Pancreas (tissue), 10 donors: ENCODE results near the gene GKAP1. TPM values are rescaled to one million over a fixed set of nuclear protein-coding genes. Genes with fewer than 3 reads are reported as not detected.
"Not testable (repeated sequence)": the region's sequence is repeated elsewhere in the genome, so short reads cannot be mapped to it uniquely, and the experiment has no call there.

ENCODE experiments used
- ATAC-seq, 4 donors: fragments of 200-7000 bp; cut with Tn5 transposase; one replicate each; pipeline versions ENCODE4 v1.8.0 to v1.9.1; 2020; ENCODE audit warnings: mild to moderate bottlenecking in 4 of 4, moderate library complexity in 4 of 4
- DNase-seq, 6 donors: peaks; one replicate each; pipeline ENCODE4 v3.0.0-alpha.2; 2020
- FAIRE-seq: peaks from 2 replicates; lab custom pipeline; 2012; peaks lifted over from hg19 to GRCh38; lab: Jason Lieb, UNC
- H3K27ac ChIP-seq, 4 donors: fragments of 200-600 bp; sonication (generic); 1 replicate in 3 of 4; 2 replicates in 1 of 4; pipeline versions ENCODE4 v1.5.0 to v1.8.0; 2020
- H3K27me3 ChIP-seq, 4 donors: fragments of 200-600 bp; one replicate each; pipeline ENCODE4 v1.8.0; 2021
- H3K36me3 ChIP-seq, 3 donors: fragments of 200-600 bp; sonication (generic) in 1 of 3; one replicate each; pipeline versions ENCODE4 v1.5.0 to v1.8.0; 2020 to 2021
- H3K4me1 ChIP-seq, 3 donors: fragments of 200-600 bp; one replicate each; pipeline ENCODE4 v1.8.0; 2021
- H3K4me3 ChIP-seq, 4 donors: fragments of 200-600 bp; sonication (generic) in 2 of 4; one replicate each; pipeline versions ENCODE4 v1.5.0 to v1.8.0; 2020 to 2021
- H3K9me3 ChIP-seq, 4 donors: fragments of 200-600 bp; one replicate each; pipeline ENCODE4 v1.8.0; 2021
- CTCF ChIP-seq, 4 donors: fragments of 200-600 bp; sonication (generic) in 3 of 4; IDR thresholded peaks; one replicate each; pipeline versions ENCODE4 v1.5.0 to v1.8.0; 2021; ENCODE audit warnings: antibody characterized with exemption in 4 of 4
- WGBS, 2 donors: extraction: QIAGEN DNeasy Blood & Tissue Kit; methylation state at CpG; one replicate each; pipeline ENCODE4 v1.1.7; 2013; 5-methylcytosine and 5-hydroxymethylcytosine counted together
- intact Hi-C, 3 donors: fragments of 100-400 bp; cut with DNase I; formaldehyde crosslinking; loops; one replicate each; pipeline versions ENCODE4 v1.11.1 to v1.14.2; 2022
- polyA plus RNA-seq, 2 donors: library from polyadenylated mRNA; stranded (reverse); fragments of 200-250 nt; gene quantifications; one replicate each; pipeline ENCODE4 v1.2.3, GENCODE V29; 2013
- total RNA-seq, 6 donors: library from RNA; stranded (reverse); fragmentation: NEBNext Ultra II Directional in 4 of 6; extraction: Animal tissue kit (Norgen Biotek cat#: 25700) in 4 of 6; gene quantifications; one replicate each; pipeline versions ENCODE4 v1.2.1 to v1.2.4, GENCODE V29; 2021 to 2023
- donor health status: healthy with polysubstance abuse.
- donor health status: DM: no; HTN: no; CAD: no; lungs with moderate emphysema.
- donor health status: DM: no; HTN: no; CAD: no.
- donor health status: control.
- donor health status: control.
- donor health status: Bipolar disorder and iron deficiency.
- donor health status: DM: yes; HTN: yes; CAD: no.
- donor health status: DM: no; HTN: no; CAD: no.
- donor health status: DM: no; HTN: no; CAD: no.
- donor health status: DM: yes; HTN: yes; CAD: no.

GKAP1 gene
- total and polyA plus RNA-seq, 8 donors, result 3.7 to 13.2 (median 6.3) TPM

DNA sequence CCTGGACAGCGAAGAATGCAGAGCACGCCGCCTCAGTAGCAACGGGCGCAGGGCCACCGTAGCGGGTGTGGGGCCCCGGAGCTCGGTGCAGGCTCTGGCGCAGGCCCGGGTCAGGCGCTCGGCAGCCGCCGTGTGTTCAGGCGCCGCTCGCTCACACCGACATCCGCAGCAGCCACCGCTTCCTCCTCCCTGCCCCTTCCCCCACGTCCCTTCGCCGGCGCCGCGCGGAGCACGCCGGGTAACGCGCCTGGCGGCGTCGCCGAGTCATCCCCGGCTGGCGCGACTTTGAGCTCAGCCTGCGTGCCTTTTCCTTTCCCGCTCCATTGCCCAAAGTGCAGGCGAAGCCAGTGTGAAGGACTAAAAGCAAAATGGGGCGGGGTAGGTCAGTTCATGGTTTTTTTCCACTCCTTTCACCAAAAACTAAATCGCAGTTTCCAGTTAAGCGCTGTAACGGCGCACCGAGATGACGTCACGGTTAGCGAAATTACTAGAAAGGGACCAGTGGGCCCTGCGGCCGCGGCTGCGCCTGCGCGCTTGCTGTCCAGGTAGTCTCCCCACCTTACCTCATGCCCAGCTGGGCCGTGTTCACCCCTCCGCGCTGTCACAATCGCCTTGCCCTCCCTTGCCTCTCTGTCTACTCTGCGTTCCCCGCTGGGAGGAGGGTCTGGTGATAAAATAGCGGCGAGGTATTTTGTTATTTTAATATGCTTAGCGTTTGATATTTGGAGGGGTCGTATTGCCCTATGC lies 109.6 kb downstream of the GKAP1 start, which contains the start of gene UBQLN1:
Gene UBQLN1, minus strand, starts transcription at position 191 of the 747 bp plus-strand sequence. CDS start 279 bp downstream, outside the sequence.
- intact Hi-C loops, result no loop called here
- 0 to 1% methylated on average over 48 to 67 of the region's 67 CpGs for WGBS, 2 donors
- FAIRE-seq, result no peak

DNA sequence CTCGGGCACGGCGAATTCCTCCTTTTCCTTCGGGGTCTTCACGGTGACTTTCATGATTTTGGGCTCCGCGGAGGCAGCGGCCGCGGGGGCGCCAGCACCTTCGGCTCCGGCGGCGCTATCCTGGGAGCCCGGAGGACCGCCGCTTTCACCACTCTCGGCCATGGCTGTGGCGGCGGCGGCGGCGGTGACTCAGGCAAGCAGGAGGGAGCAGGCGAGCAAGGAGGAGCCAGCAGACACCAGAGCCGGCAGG lies 110.1 kb downstream of the GKAP1 start:
- H3K9me3 ChIP-seq, result no peaks in the 10 kb centered on the region
- no peak for TF ChIP-seq CTCF (IDR thresholded peaks at IDR 0.05)
- H3K4me3 ChIP-seq, result peak overlapping the region; percentile 74 to 95 (median 88)
- no peaks in the 10 kb centered on the region for H3K27me3 ChIP-seq
- 1% methylated on average over 25 to 26 of the region's 26 CpGs for WGBS, 2 donors
- ATAC-seq (peak; percentile 64 to 80 (median 76)), FAIRE-seq (no peak), DNase-seq (no peak)
- peak overlapping the region; percentile 89 to 99 (median 96) for H3K27ac ChIP-seq
- peaks cover 0 to 23% (median 15%) of the 10 kb centered on the region in 3 donors for H3K4me1 ChIP-seq
- no peaks in the 10 kb centered on the region for H3K36me3 ChIP-seq
- intact Hi-C loops, result no loop called here

More for the DNA sequence above, 109.6 kb downstream of the GKAP1 start, which contains the start of gene UBQLN1:
- Histone ChIP-seq H3K27me3 (no peaks in the 10 kb centered on the region), H3K4me3 (peak within 1 kb of the TSS; percentile 74 to 95 (median 88)), H3K36me3 (no peaks in the 10 kb centered on the region), H3K9me3 (no peaks in the 10 kb centered on the region), H3K27ac (peak within 1 kb of the TSS; percentile 89 to 99 (median 96)), H3K4me1 (peaks cover 0 to 18% (median 10%) of the 10 kb centered on the region in 3 donors)
- ATAC-seq (peak; percentile 92 to 96 (median 94)), DNase-seq (peak; percentile 94 to 98 (median 96))
- no peak for TF ChIP-seq CTCF (IDR thresholded peaks at IDR 0.05)

DNA sequence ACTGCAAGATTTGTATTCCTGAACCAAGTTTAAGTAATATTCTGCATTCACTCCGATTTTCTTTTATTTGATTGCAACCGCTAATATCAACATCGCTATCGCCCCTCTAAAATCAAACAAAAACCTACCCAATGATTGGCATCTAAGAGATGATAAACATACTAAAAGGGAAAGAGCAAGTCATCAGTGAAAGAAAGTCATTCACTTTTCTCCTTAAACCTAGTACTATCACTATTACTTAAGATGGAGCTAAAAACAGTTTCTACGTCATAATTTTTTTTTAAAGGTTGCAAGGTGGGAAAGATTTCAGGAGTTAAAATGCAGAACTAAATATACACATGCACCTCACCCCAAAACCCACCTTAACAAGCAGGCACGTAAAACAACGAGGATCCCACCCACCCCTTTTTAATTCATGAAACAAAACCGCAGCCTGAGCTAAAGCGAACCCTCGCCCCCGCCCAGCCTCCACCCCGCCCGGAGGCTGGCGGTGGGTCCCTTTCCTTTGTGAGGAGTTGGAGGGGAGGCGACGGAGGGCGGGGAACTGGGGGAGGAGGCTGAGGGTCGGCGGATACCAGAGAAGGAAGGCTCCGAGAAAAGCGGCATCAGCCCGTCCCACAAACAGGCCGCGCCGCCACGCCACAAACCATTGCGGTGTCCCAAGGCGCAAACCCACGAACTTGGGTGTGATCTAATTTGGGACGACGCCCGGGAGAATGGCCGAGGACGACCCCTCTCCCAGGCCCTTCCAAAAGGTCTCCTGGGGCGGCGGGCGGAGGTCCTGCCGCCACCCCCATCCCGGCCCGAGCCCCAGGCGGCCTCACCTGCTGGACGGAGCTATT lies 110.7 kb downstream of the GKAP1 start:
- H3K36me3 ChIP-seq, result no peaks in the 10 kb centered on the region
- no peak for TF ChIP-seq CTCF (IDR thresholded peaks at IDR 0.05)
- no peaks in the 10 kb centered on the region for H3K27me3 ChIP-seq
- intact Hi-C loops, result no loop called here
- H3K9me3 ChIP-seq, result no peaks in the 10 kb centered on the region
- no peak for FAIRE-seq
- 1% methylated on average over 42 of the region's 42 CpGs for WGBS, 2 donors
- H3K4me1 ChIP-seq, result peaks cover 0 to 25% (median 15%) of the 10 kb centered on the region in 3 donors
- H3K4me3 ChIP-seq, result peak overlapping the region; percentile 74 to 95 (median 88)
- peak in 2 of 6 donors; percentile 38 to 58 for DNase-seq
- ATAC-seq, result peak; percentile 12 to 21 (median 16)
- peak overlapping the region; percentile 89 to 99 (median 96) for H3K27ac ChIP-seq

GRCh38 chr9:83705219-83705651 lies 112.3 kb downstream of the GKAP1 start:
- H3K27ac ChIP-seq, H3K36me3 ChIP-seq, H3K27me3 ChIP-seq, intact Hi-C loops, FAIRE-seq, H3K9me3 ChIP-seq, DNase-seq, ATAC-seq: not testable (repeated sequence)
- 94 to 98% methylated on average over 11 to 12 of the region's 12 CpGs for WGBS, 2 donors
- H3K4me1 ChIP-seq, result peaks cover 0 to 28% (median 20%) of the 10 kb centered on the region in 3 donors
- peak overlapping the region in 1 of 4 donors; percentile 74 for H3K4me3 ChIP-seq

GRCh38 chr9:83701769-83702168 lies 115.8 kb downstream of the GKAP1 start:
- no peak for TF ChIP-seq CTCF (IDR thresholded peaks at IDR 0.05)
- FAIRE-seq (no peak), ATAC-seq (no peak), DNase-seq (no peak)
- Histone ChIP-seq H3K4me3 (no peak overlapping the region), H3K4me1 (peaks cover 0 to 35% (median 24%) of the 10 kb centered on the region in 3 donors), H3K36me3 (no peaks in the 10 kb centered on the region), H3K27ac (no peak overlapping the region), H3K9me3 (no peaks in the 10 kb centered on the region), H3K27me3 (no peaks in the 10 kb centered on the region)
- 48 to 53% methylated on average over 6 of the region's 6 CpGs for WGBS, 2 donors
- intact Hi-C loops, result no loop called here
